ENCODE data around the gene CTTNBP2. TPM values are rescaled to one million over a fixed set of nuclear protein-coding genes. Genes with fewer than 3 reads are reported as not detected.

Gene CTTNBP2
- total RNA-seq, 1 experiment from 2014 or later = 17.6 TPM

DNA sequence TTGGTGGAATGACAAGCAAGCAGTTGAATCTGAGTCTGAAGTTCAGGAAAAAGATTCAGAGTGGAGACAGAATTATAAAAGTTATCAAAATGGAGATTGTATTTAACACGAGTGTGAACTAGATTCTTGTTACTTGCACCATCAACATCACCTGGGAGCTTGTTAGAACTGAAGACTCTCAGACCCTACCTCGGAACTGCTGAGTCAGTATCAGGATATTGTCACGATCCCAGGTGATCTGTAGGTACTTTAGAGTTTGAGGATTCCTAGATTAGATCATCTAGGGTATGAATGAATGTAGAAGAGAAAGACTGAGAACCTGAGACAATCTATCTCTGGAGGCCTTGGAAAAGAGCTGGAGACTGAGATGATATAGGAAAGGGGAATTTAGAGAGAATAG lies 194.1 kb downstream of the CTTNBP2 start:
- Mint-ChIP-seq H3K9me3 (peaks cover 0 to 3% of the 10 kb centered on the region in 2 experiments; a peak in 1 of 5 replicates), H3K36me3 (ENCODE audit: insufficient read depth in 1 of 3, low read depth in 3 of 3) (peaks cover 0 to 6% (median 0%) of the 10 kb centered on the region in 3 experiments; a peak in 2 of 7 replicates), H3K27me3 (ENCODE audit: low read depth) (no peaks in the 10 kb centered on the region), H3K27ac (no peak overlapping the region), H3K4me3 (no peak overlapping the region), H3K4me1 (peaks cover 30 to 36% of the 10 kb centered on the region in 2 experiments)
- no peaks in the 10 kb centered on the region for H3K27me3 ChIP-seq (ENCODE audit: insufficient read depth, low read length)
- H3K56ac ChIP-seq (ENCODE audit: insufficient read length, low read depth, low read length) = no peak overlapping the region
- H4K8ac ChIP-seq (replicated peaks; ENCODE audit: insufficient read length, low read depth, low read length) = no peak overlapping the region
- no peak overlapping the region for H3T11ph ChIP-seq (ENCODE audit: low read length)
- H4K91ac ChIP-seq (ENCODE audit: insufficient read length, low read depth, low read length) = no peak overlapping the region
- TF ChIP-seq CTCF (conservative IDR thresholded peaks at IDR 0.05) = no peak
- no peak overlapping the region for H3K27ac ChIP-seq (ENCODE audit: insufficient read length, low read depth, low read length)
- H2AK5ac ChIP-seq (ENCODE audit: insufficient read length, low read length) = no peak overlapping the region
- no peak for DNase-seq
- no peak overlapping the region for H3K4ac ChIP-seq (ENCODE audit: low read depth, low read length)
- no peaks in the 10 kb centered on the region for H3K79me2 ChIP-seq (ENCODE audit: insufficient read depth, low read length)
- H2BK20ac ChIP-seq (ENCODE audit: low read depth, low read length, poor library complexity, severe bottlenecking) = no peak overlapping the region
- no peaks in the 10 kb centered on the region for H3K79me1 ChIP-seq (ENCODE audit: insufficient read depth, low read depth, low read length, poor library complexity, severe bottlenecking)
- H3K9ac ChIP-seq (ENCODE audit: extremely low read depth, insufficient read length, low read length) = no peak overlapping the region
- no peaks in the 10 kb centered on the region for H3K9me3 ChIP-seq (ENCODE audit: control insufficient read depth, low read depth, low read length)
- H3K23me2 ChIP-seq (ENCODE audit: insufficient read length, low read depth, low read length, poor library complexity, severe bottlenecking) = no peaks in the 10 kb centered on the region
- no peak overlapping the region for H3K4me2 ChIP-seq (ENCODE audit: insufficient read depth, insufficient read length, low read length)
- no peak overlapping the region for H2BK5ac ChIP-seq (ENCODE audit: insufficient read length, low read length)
- no peaks in the 10 kb centered on the region for H4K20me1 ChIP-seq (ENCODE audit: control insufficient read depth, insufficient read depth, insufficient read length)
- H2BK120ac ChIP-seq (ENCODE audit: low read depth, low read length, poor library complexity, severe bottlenecking) = no peak overlapping the region
- H3K14ac ChIP-seq (ENCODE audit: insufficient read depth, low read length) = no peak overlapping the region
- no peak overlapping the region for H2BK15ac ChIP-seq (ENCODE audit: low read depth, low read length)
- no CpG with 5 or more reads among the region's 3 CpGs for WGBS (ENCODE audit: extremely low coverage, insufficient read length, low lambda C conversion rate)
- no peak overlapping the region for H2AFZ ChIP-seq (ENCODE audit: low read length)
- H2BK12ac ChIP-seq (ENCODE audit: insufficient read length, low read depth, low read length) = no peak overlapping the region
- H3K4me1 ChIP-seq (ENCODE audit: insufficient read depth, low read length) = peaks cover 5% of the 10 kb centered on the region; the same call in 1 of the 2 replicates
- H4K5ac ChIP-seq (ENCODE audit: insufficient read length, low read depth, low read length) = no peak overlapping the region
- H3K18ac ChIP-seq (ENCODE audit: insufficient read length, low read depth, low read length) = no peak overlapping the region
- no peak overlapping the region for H3K23ac ChIP-seq (ENCODE audit: insufficient read length, low read depth, low read length)
